ENCODE data around the gene RGS10.
"Not testable (repeated sequence)": the region's sequence is repeated elsewhere in the genome, so short reads cannot be mapped to it uniquely, and the experiment has no call there.

The RGS10 gene

DNA sequence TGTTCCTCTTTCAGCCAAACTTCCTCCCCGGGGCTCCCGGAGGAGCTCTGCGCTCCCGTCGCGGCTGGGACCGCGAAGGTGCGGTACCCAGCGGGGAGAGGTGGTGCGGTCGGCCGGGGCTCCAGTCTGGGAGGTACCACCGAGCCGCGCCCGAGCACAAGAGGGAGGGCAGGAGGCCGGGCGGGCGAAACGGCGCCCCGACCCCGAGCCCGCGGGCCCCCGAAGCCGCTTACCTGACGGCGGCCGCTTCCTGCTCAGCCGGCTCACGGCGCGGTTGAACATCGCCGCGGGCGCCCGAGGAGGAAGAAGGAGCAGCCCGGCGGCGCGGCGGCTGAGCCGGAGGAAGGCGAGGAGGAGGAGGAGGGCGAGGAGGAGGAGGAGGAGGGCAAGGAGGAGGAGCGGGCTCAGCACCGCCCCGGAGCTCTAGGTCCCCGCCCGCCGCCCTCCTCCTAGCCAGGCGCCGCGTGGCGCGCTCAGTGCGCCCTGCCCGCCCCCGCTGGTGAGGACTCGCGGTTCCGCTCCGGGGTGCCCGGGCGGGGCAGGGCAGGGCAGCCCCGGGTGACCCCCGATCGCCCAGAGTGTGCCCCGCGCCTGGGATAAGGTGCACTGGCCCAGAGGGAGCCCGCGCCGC is at the start of gene RGS10:
RGS10 (minus strand) TSS at position 363 of the 631 bp plus-strand sequence; CDS start at position 282, 81 bp downstream.
- DNase-seq, result peak; percentile 87

DNA sequence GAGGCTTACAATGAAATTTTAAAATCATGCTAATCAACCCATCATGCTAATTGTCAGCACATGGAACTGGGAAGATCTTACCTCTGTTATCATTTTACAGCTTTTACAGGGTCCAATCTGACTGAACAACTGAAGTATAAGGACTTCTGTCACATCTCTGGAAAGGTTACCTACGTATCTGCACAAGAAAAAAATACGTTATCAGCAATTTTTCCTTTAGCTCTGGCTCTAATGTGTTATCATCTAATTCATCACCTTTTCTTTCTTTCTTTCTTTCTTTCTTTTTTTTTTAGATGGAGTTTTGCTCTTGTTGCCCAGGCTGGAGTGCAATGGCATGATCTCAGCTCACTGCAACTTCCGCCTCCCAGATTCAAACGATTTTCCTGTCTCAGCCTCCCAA is 45.6 kb upstream of the RGS10 start:
- no peak for DNase-seq

GRCh38 chr10:119578355-119578754 is 35.8 kb upstream of the RGS10 start:
- no peak for DNase-seq

DNA sequence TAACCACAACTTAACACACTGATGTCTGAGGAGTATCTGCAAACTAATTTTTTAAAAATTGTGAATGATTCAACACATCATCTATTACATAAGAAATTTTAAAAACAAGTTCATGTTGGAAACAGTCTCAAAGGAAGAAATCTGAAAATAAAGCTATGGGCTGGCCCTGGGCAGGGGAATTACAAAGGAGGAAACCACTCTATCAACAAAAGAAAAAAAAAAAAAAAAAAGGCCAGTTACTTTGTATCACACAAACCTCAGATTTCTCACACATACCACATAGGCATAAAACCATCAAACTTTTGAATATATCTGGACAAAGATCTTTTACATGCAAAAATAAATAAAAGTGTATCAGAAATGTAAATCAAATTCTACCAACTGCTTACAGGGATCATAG is 33.5 kb upstream of the RGS10 start:
- peak; percentile 32 for DNase-seq

- peak; percentile 65 for DNase-seq
Measured at GRCh38 chr10:119575506-119575905, 33.0 kb upstream of the RGS10 start.

DNA sequence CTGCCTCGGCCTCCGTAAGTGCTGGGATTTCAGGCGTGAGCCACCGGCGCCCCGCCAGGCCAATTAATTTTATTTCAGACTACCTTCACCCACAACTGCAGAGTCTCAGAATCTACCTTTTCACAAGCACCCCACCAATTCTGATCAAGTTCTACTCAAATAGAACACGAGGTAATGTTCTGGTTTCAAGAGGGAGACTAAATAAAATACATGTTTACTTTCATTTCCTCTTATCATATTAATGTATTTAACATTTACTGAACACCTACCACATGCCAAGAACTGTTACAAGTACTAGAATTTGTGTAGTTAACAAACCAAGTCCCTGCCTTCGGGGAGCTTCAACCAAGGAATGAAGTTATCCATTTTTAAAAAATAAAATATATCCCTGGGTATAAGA is 25.5 kb upstream of the RGS10 start:
- no peak for DNase-seq

DNA sequence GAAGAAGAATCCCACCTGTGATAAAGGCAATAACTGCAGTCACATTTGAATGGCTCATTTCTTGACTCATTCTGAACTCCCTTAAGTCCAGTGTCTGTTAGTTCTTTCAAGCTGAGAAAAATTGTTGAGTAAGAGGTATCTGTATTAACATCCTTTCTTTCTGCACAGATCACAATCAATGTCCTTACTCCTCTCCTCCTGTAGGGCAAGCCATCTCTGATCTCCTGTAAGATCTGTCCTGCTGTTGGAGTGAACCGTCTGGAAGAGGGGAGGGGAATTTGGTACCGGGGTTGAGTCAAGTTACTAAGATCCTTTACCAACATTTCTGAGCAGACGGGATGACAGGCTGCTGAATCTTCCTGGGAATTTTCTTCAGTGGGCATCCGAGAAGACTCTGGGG is 19.6 kb upstream of the RGS10 start:
- no peak for DNase-seq

DNA sequence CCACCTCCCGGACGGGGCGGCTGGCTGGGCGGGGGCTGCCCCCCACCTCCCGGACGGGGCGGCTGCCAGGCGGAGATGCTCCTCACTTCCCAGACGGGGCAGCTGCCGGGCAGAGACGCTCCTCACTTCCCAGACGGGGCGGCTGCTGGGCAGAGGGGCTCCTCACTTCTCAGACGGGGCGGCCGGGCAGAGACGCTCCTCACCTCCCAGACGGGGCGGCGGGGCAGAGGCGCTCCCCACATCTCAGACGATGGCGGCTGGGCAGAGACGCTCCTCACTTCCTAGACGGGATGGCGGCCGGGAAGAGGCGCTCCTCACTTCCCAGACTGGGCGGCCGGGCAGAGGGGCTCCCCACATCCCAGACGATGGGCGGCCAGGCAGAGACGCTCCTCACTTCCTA is 17.0 kb upstream of the RGS10 start:
- DNase-seq, result not testable (repeated sequence)

DNA sequence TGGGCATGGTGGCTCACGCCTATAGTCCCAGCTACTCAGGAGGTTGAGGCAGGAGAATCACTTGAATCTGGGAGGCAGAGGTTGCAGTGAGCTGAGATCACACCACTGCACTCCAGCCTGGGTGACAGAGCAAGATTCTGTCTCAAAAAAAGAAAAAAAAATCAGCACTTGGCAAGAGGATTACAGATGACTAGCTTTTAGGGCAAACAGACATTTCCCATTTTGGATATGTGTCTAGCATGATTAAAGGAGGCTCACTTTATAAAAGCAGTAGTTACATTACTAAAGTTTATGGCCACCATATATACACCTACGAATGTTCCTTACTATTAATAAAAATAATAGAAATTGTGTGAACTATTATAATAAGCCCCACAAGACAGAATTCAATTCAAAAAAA is 13.6 kb upstream of the RGS10 start:
- DNase-seq, result not testable (repeated sequence)

- DNase-seq, result no peak
Measured at GRCh38 chr10:119555178-119555784, 12.8 kb upstream of the RGS10 start.

- DNase-seq, result no peak
Measured at GRCh38 chr10:119550827-119551226, 8.3 kb upstream of the RGS10 start.

- no peak for DNase-seq
Measured at GRCh38 chr10:119549247-119549999, 6.9 kb upstream of the RGS10 start.

DNA sequence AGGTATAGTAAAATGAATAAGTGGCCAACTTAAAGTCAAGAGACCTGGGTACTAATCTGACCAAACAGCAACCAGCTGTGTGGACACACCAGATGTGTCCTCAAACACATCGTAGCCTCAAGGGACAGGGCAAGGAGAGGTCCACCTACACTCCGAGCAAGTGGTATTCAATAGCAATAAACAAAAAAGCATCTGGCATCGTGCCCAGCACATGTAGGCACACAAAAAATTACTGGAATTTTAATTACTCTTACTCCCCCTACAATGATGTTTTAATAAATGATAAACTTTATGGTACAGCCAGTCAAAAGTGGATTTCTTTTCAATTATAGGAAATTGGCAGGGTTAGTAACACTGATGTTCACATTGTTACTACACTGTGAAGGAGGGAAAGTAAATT is 3.5 kb upstream of the RGS10 start:
- DNase-seq, result no peak

DNA sequence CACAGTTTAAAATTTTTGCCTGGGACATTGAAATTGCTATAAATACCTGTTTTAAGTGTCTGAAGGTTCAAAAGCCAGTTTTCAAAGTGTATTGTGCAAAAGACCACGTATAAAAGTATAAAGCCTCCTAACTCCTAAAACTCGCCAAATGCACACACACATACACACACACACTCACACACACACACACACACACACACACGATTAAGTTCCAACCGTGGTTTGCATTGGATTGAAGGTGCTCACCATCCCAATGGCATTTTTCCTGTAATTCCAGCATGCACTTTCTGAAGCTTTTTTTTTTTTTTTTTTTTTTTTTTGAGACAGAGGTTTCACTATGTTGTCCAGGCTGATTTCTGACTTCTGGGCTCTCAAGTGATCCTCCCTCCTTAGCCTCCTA is 2.8 kb upstream of the RGS10 start:
- DNase-seq, result no peak

DNA sequence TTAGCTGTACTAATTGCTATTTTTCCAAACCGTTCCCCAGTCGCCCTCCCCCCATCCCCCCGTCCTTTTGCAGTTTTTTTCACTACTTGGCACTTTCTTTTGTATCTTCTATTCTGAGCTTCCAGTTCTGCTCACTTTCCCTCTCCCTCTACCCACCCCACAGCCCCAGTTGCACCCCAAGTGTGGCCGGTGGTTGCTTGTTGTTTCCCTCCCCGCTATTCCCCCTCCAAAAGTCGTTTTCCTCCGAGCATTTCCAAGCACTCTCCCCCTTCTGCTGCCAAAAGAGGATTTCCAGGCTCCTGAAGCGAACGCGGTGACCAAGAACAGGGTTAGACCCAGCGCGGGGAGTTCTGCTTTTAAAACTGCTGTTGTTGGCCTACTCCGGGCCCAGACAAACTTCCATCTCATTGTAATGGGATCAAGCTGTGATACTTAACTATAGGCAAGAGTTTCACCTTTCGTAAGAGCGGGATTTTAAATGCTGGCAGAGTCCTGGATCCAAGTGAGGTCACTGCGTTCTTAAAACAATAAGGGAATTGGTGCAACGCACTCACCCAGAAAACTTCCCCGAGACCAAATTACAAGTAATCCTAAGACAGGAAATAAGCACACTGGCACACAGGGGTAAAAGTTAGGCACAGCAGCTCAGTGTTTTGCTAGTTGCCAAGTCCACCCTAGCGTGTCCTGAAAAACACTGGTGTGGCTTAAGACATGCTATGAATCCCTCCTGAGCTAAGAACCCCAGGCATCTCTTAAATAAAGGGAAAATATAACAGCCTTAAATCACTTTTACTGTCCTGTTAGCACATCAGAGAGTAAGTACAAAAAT is 1.5 kb upstream of the RGS10 start:
- DNase-seq, result no peak

GRCh38 chr10:119542988-119543813 is 682 bp upstream of the RGS10 start:
- DNase-seq, result peak; percentile 66

GRCh38 chr10:119541459-119542356 is 811 bp downstream of the RGS10 start:
- peak; percentile 49 for DNase-seq

- DNase-seq, result no peak
Measured at GRCh38 chr10:119541046-119541445, 1.5 kb downstream of the RGS10 start.

DNA sequence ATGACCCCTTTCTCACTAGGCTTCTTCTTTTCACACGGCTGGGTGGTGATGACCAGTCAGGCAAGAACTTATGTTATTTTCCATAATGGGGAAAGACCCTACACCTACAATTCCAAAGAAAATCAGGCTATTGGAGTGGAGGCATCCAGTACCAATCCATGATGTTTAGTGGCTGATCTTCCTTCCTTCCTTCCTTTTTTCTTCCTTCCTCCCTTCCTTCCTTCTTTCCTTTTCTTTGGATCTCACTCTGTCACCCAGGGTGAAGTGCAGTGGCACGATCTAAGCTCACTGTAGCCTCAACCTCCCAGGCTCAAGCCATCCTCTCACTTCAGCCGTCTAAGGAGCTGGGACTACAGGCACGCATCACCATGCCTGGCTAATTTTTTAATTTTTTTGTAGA is 2.5 kb downstream of the RGS10 start:
- no peak for DNase-seq

- DNase-seq, result peak; percentile 13
Measured at GRCh38 chr10:119539359-119539825, 3.1 kb downstream of the RGS10 start.

All from CD4-positive, alpha-beta T cell treated with Interleukin-12 subunit alpha and Interleukin-12 subunit beta, for 1 hour (primary cell).